HS-27A (cell line): ENCODE results near the gene HAP1.
"Not testable (repeated sequence)": the region's sequence is repeated elsewhere in the genome, so short reads cannot be mapped to it uniquely, and the experiment has no call there.

ENCODE experiments used
- DNase-seq: peaks from one replicate; pipeline ENCODE4 v3.0.0-alpha.2; 2012; ENCODE audit warnings: low read depth, missing footprints

Gene HAP1

GRCh38 chr17:41734139-41734948 lies at the start of gene HAP1:
TSS of gene HAP1 (minus strand) at chr17:41734643. CDS start at chr17:41734634, 9 bp downstream.
- no peak for DNase-seq

GRCh38 chr17:41782142-41782541 lies 47.7 kb upstream of the HAP1 start:
- no peak for DNase-seq

- DNase-seq: no peak
Measured at GRCh38 chr17:41781404-41782110, 47.1 kb upstream of the HAP1 start.

- DNase-seq: no peak
Measured at GRCh38 chr17:41779954-41780353, 45.5 kb upstream of the HAP1 start.

- no peak for DNase-seq
Measured at GRCh38 chr17:41777574-41778188, 43.2 kb upstream of the HAP1 start.

- no peak for DNase-seq
Measured at GRCh38 chr17:41777157-41777573, 42.7 kb upstream of the HAP1 start.

GRCh38 chr17:41776262-41776900 lies 41.9 kb upstream of the HAP1 start:
- DNase-seq: not testable (repeated sequence)

- DNase-seq: no peak
Measured at GRCh38 chr17:41775394-41776226, 41.2 kb upstream of the HAP1 start.

GRCh38 chr17:41773731-41774193 lies 39.3 kb upstream of the HAP1 start:
- DNase-seq: no peak

- no peak for DNase-seq
Measured at GRCh38 chr17:41773190-41773588, 38.7 kb upstream of the HAP1 start.

- no peak for DNase-seq
Measured at GRCh38 chr17:41772586-41773189, 38.2 kb upstream of the HAP1 start.

GRCh38 chr17:41772218-41772585 lies 37.8 kb upstream of the HAP1 start:
- no peak for DNase-seq

GRCh38 chr17:41771389-41772206 lies 37.2 kb upstream of the HAP1 start:
- no peak for DNase-seq

GRCh38 chr17:41769985-41770384 lies 35.5 kb upstream of the HAP1 start:
- DNase-seq: no peak

- DNase-seq: no peak
Measured at GRCh38 chr17:41769346-41769862, 35.0 kb upstream of the HAP1 start.

GRCh38 chr17:41768682-41769288 lies 34.3 kb upstream of the HAP1 start:
- DNase-seq: no peak

- no peak for DNase-seq
Measured at GRCh38 chr17:41767324-41768042, 33.0 kb upstream of the HAP1 start.

- DNase-seq: no peak
Measured at GRCh38 chr17:41766135-41766534, 31.7 kb upstream of the HAP1 start.

GRCh38 chr17:41763327-41763726 lies 28.9 kb upstream of the HAP1 start:
- no peak for DNase-seq
